ENCODE measurements around the gene AP3S1. TPM values are rescaled to one million over a fixed set of nuclear protein-coding genes. Genes with fewer than 3 reads are reported as not detected.

Gene AP3S1
- total and polyA plus RNA-seq, 2 of the 13 experiments (the other 11 are each of a cell fraction or from before 2014, with no cell fraction given), result 50.5 to 85.9 TPM

DNA sequence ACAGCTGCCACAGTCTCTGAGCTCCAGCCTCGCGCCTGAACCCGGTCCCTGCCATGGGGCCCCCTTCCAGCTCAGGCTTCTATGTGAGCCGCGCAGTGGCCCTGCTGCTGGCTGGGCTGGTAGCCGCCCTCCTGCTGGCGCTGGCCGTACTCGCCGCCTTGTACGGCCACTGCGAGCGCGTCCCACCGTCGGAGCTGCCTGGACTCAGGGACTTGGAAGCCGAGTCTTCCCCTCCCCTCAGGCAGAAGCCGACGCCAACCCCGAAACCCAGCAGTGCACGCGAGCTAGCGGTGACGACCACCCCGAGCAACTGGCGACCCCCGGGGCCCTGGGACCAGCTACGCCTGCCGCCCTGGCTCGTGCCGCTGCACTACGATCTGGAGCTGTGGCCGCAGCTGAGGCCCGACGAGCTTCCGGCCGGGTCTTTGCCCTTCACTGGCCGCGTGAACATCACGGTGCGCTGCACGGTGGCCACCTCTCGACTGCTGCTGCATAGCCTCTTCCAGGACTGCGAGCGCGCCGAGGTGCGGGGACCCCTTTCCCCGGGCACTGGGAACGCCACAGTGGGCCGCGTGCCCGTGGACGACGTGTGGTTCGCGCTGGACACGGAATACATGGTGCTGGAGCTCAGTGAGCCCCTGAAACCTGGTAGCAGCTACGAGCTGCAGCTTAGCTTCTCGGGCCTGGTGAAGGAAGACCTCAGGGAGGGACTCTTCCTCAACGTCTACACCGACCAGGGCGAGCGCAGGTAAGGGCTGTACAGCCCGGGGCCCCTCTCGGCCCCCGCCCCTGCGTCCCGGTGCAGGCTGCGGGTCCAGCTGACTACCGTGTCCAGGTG, 121.0 kb downstream of the AP3S1 start (continued):
- TF ChIP-seq MTF2 (CRISPR knock-in tag; IDR thresholded peaks at IDR 0.05; ENCODE audit: borderline replicate concordance) (peak; percentile 86; the same call in 1 of the 2 replicates), ZNF333 (CRISPR knock-in tag; IDR thresholded peaks at IDR 0.05; ENCODE audit: borderline replicate concordance) (no peak), U2AF1 (optimal IDR thresholded peaks at IDR 0.05; ENCODE audit: low read depth, low read length) (no peak), NFKB2 (CRISPR knock-in tag; IDR thresholded peaks at IDR 0.05; ENCODE audit: borderline replicate concordance) (no peak), ETV5 (CRISPR knock-in tag; IDR thresholded peaks at IDR 0.05; ENCODE audit: borderline replicate concordance) (peak; percentile 32; the same call in 1 of the 2 replicates), ZNF512 (CRISPR knock-in tag; IDR thresholded peaks at IDR 0.05) (no peak), ZNF878 (CRISPR knock-in tag; IDR thresholded peaks at IDR 0.05) (no peak), ZNF570 (CRISPR knock-in tag; IDR thresholded peaks at IDR 0.05; ENCODE audit: borderline replicate concordance) (no peak), ATF1 (CRISPR knock-in tag; IDR thresholded peaks at IDR 0.05) (no peak), SMYD3 (CRISPR knock-in tag; IDR thresholded peaks at IDR 0.05) (no peak), ZNF7 (CRISPR knock-in tag; IDR thresholded peaks at IDR 0.05) (no peak), ZNF160 (CRISPR knock-in tag; IDR thresholded peaks at IDR 0.05) (no peak), ZFP82 (CRISPR knock-in tag; IDR thresholded peaks at IDR 0.05; ENCODE audit: borderline replicate concordance) (no peak), KDM5B (CRISPR knock-in tag; IDR thresholded peaks at IDR 0.05; ENCODE audit: borderline replicate concordance) (peak; percentile 45; the same call in 1 of the 2 replicates), ATM (IDR thresholded peaks at IDR 0.05; ENCODE audit: borderline replicate concordance) (no peak), BCL6 (CRISPR knock-in tag; IDR thresholded peaks at IDR 0.05) (no peak), CTCF (CRISPR knock-in tag; IDR thresholded peaks at IDR 0.05) (no peak), PHF20 (CRISPR knock-in tag; IDR thresholded peaks at IDR 0.05) (no peak), ZBED4 (CRISPR knock-in tag; IDR thresholded peaks at IDR 0.05; ENCODE audit: borderline replicate concordance) (no peak)
- TF ChIP-seq, protein P1, sequence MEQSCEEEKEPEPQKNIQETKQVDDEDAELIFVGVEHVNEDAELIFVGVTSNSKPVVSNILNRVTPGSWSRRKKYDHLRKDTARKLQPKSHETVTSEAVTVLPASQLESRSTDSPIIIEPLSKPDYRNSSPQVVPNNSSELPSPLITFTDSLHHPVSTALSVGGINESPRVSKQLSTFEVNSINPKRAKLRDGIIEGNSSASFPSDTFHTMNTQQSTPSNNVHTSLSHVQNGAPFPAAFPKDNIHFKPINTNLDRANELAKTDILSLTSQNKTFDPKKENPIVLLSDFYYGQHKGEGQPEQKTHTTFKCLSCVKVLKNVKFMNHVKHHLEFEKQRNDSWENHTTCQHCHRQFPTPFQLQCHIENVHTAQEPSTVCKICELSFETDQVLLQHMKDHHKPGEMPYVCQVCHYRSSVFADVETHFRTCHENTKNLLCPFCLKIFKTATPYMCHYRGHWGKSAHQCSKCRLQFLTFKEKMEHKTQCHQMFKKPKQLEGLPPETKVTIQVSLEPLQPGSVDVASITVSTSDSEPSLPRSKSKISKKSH (CRISPR knock-in tag; IDR thresholded peaks at IDR 0.05; ENCODE audit: borderline replicate concordance), result 0 out of 2 replicates have a peak, but pooled peaks have one; percentile 26

Data from HepG2 (cell line).